Cardiac septum (tissue), 1 donor: Measurements from ENCODE around the gene SAMD13. TPM values are rescaled to one million over a fixed set of nuclear protein-coding genes. Genes with fewer than 3 reads are reported as not detected.

Experiments used
- DNase-seq: peaks from one replicate; pipeline ENCODE4 v3.0.0-alpha.2; 2020; ENCODE audit warnings: low spot score
- intact Hi-C: fragments of 100-400 bp; cut with DNase I; formaldehyde crosslinking; loops from one replicate; pipeline ENCODE4 v1.14.0; 2022
- total RNA-seq: library from RNA; stranded (reverse); fragmentation: NEBNext Ultra II Directional; extraction: Animal tissue kit (Norgen Biotek cat#: 25700); gene quantifications from one replicate; pipeline ENCODE4 v1.2.1, GENCODE V29; 2021
- donor health status: DM: no; HTN: no; CAD: no.

The SAMD13 gene
- total RNA-seq, 1 donor from 2014 or later, result 0.78 TPM

DNA sequence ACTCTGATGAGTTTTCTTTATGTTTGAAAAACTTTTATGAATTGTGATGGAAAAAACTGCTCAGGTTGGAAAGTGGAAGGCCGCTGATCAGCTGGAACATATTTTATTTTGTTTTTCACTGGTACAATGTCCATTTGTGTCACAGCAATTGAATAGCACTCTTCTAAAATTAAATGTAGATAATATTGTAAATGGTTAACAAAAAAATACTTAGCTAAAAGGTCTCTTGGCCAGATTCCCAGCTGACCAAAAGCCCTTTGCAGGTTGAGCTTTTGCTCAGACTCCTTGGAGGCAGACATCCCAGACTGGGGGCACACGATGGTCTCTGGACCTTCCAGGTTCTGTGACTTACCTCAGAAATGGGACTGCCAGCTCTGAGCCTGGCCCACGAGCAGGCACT lies 26.3 kb downstream of the SAMD13 start:
- DNase-seq, result no peak
- intact Hi-C loops, result no loop called here

DNA sequence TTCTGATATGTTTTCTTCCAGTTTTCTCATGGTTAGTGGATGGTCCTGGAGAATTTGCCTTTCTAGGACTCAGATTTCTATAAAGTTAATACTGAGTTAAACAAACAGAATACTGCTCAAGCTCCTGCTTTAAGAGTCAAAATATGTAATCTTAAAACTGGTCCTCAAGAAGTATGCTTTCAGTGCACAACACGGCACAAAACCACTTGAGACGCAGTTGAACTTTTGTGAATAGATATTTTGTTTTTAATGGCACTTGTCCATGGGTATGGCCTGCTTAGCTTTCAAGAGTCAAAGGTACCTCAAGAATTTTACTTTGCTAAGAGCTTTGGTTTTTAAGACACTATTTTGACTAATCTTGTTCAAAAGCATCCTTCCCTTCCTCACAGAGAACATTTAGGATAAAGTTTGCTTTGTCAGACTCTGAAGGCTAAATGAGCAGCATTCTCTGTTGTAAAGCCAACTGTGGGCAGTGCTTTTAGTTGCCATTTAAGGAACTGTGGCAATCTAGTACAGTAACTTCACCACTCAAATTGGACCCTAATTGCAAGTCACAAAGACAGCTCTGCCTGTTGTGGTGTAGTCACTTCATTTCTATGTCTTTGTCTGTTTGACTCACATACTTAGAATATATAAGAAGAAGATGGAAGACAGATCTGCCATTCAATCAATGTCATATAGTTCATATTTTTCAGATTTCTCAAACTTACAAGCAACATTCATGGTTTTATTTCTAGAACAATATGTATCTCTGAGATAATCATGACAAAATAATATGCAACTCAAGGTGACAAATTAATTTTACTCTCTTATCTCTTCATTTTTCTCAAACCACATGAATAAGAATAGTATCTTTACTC lies 28.8 kb downstream of the SAMD13 start:
- intact Hi-C loops, result no loop called here
- DNase-seq, result no peak

DNA sequence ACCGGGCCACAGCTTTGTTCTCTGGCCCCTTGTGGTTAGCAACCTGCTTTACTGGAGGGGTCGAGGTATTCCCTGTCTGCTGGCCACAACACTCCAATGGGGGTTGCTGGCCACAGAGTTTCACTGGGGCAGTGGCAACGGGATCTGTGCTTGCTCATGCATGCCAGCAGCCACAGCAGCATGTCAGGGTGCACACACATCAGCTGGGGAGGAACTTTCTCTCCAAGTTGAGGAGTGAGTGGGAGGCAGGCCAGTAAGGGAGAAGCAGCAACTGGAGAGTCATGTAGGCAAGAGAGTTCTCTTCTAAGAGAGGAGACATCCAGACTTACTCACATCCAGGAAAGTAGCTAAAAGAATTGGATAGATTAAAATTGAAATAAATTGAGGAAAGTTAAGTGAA lies 38.0 kb downstream of the SAMD13 start:
- no peak for DNase-seq
- intact Hi-C loops, result no loop called here

DNA sequence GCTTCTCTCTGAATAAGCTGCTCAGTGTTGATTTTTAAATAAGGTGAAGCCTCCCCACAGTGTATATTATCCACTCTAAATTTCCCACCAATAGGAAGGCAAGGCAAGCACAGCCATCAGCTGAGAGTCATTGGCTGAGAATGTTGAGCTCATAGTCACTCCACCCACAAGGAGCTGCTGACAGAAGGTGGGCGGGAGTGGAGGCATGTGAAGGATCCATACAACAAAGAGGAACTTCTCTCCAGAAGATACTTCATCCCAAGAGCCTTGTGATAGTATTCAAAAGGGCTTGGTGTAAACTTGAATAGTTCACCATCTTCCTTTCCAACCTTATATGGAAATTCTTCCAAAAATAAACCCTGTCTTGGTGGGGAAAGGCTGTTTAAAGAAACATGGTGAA lies 42.8 kb downstream of the SAMD13 start:
- intact Hi-C loops, result no loop called here
- DNase-seq, result no peak

DNA sequence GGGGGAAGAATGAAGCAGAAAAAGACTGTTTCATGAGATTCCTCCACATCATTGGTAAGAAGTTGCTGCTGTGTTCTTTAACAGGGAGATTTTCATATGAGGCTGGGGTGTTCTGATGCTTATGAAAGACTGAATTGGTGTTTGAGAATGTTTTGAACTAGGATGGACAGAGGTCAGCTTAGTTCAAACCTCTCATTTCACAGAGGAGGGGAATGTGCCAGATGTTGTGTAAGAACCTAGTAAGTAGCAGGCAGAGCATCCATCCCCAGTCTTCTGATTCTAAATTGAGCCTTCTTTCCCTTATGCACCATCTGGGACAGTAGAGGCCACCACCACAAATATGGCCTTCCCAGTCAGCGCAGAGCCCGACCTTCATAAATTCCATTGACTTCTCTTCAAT lies 43.7 kb downstream of the SAMD13 start:
- intact Hi-C loops, result no loop called here
- no peak for DNase-seq

DNA sequence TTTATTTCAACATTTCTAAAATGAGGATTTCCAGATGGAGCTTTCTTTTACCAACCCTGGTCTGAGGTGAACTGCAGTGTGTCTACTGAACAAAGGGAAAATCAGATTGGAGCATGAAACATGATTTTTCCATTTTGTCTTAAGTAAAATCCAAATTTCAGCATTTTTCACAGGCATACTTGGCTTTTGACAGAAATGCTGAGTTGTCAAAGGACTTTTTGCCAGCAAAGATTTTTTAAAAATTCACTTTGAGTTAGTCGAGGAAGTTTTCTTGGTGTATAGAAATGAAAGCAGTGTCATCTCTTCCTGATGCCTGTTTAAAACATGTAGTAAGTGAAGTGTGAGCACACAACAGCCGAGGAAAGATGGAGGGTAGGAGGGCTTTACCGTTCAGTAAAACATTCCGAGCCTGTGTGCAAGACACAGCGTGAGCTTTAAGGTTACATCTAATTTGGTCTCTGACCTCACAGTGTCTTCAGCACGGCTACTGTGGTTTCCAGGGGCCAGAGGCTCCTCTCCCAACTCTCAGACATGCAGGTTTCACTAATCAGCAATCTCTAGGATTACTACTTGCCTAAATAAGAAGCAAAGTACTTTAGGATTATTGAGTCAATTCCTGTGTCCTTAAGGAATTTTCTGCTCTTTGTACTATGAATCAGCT lies 45.9 kb downstream of the SAMD13 start:
- DNase-seq, result no peak
- intact Hi-C loops, result no loop called here

DNA sequence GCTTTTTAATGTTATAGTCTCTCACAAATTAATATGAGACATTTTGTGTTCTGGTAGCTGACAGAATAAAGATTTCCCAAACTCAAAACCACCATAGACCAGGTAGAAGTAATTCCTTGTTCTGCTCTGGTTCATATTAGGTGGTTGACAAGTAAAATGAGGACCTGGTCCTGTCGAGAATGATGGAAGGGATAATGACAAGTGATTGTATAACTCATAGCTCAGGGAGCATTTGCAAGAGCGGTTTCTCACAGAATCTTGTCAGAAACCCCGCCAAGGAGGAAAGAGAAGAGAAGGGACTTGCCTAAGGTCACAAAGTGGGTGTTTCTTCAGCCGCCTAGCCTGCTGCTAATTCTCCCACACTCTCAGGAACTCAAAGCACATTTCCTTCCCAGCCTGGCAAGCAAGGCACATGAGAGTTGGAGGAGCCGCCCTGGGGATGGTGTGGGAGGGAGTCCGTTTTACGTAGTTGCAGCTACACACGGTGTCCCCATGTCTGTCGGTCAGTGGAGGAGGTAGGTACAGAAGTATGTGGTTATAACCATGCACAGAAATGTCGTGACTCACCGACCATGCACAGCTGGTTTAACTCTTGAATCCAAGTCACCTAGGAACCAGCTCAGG lies 46.5 kb downstream of the SAMD13 start:
- no peak for DNase-seq
- intact Hi-C loops, result no loop called here

DNA sequence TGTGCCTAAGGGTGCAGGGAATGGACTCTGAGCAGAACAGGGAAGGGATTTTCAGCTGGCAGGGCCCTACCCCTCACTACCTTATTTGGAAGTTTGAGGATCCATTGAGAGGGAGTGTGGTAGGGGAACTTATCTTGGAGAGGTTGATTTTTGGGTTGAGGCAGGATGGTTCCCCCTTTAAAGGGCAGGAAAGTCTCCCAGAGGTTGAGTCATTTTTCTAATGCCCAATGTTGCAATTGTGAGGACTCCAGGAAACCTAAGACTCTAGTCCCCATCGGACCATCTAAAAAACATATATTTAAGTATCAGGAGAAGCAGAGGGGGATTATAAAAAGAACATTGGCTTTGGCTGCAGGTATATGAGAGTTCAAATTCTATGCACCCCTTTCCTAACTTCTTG lies 47.3 kb downstream of the SAMD13 start:
- intact Hi-C loops, result no loop called here
- DNase-seq, result no peak

DNA sequence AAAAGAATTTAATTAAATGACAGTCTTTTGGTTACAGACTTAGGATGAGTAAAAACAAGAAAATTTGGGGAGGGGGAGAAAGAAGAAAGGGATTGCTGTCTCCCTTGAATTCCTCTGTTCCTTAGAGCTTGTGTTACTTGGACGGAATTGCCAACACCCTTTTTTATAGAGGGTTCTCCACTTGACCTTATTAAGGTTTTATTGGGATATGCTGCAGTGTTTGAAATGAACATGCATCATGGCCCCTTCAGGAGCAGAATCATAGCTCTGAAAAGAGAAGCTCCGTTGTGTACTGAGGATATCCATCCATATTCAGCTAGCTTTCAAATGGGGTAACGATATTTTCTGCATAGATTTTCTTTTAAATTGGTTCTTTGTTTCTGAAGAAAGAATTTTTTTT lies 48.6 kb downstream of the SAMD13 start:
- DNase-seq, result no peak
- intact Hi-C loops, result no loop called here

DNA sequence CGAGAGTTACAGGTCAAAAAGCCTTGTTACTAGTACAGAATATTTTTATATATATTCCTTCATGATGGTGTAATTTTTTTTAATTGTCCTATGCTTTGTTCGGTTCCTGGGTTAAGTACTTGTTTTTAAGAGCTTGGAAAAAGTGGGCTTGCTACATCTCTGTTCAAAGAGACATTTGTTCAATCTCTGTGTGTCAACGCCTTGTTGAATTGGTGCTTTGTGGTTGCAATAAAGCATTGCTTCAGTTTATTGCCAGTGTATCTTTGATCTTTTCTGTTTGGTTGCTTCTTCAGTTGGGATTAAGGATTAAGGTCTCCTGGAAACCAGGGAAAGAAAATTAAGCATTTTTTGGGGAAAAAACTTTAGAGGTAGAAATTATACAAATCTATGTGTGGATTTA lies 49.0 kb downstream of the SAMD13 start:
- intact Hi-C loops, result no loop called here
- no peak for DNase-seq

DNA sequence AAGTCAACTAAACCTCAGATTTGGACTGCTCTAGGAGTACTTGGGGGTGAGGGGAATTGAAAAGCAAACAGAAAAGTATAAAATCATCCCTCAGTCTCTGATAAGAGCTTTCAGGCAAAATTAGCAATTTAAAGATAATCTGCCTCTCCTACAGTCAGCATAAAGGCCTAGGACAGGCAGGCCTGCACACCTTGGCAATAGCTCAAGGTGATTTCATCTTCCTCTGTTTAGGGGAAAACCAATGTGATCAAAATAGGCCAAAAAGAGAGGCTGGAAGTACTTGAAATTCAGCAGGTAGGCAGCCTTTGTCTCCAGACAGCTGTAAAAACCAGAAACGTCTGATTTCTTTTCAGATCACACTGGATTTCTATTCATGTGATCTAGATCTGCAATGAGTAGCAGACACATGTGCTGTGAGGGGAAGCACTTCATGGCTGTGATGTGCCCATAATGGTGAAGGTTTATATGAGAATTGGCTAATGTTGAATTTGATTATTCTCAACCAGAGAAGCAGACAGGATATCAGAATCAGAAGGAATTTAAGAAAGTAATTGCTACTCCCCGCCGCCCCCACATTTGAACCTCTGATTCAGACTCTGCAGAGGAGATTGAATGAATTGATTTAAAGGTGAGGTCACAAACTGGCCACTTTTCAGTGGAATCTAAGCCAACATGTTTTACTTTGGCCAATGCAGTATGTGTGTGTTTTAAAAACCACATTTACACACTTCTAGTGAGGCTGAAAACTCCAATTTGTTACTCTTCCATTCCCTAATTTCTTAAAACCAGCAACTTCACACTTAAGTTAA lies 51.0 kb downstream of the SAMD13 start:
- intact Hi-C loops, result no loop called here
- no peak for DNase-seq

DNA sequence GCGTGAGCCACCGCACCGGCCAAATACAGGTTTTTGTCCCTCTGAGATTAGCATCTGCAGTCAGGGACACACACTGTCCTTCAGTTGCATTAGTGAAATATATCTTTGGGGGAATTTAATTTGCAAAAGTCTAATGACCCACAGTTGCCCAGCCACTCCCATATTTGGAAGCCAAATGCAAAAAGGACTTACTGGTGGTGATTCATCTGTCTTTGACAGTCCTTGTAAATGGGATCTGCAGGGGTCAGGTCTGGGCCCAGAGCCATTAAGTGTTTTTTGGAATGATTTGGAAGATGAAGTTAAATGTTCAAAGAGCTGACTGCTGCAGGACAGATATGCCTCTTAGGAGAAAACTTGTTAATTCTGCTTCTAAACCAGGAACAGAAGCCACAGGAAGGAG lies 52.2 kb downstream of the SAMD13 start:
- intact Hi-C loops, result no loop called here
- DNase-seq, result no peak

DNA sequence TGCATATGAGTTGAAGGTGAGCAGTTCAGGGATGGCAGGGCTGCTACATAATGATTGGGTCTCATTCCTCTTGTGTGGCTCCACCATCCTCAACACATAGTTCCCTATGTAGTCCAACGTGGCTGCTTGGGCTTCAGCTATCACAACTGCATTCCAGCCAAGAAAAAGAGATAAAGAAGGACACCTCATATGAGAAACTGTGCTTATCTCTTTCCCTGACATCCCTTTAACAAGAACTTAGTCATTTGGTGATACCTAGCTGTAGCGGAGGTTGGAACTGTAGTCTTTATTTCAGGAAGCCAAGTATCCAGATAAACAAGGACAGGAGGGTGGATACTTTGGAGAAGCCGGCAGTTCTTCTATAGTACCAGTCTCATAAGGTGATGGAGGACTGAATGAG lies 54.0 kb downstream of the SAMD13 start:
- no peak for DNase-seq
- intact Hi-C loops, result no loop called here

DNA sequence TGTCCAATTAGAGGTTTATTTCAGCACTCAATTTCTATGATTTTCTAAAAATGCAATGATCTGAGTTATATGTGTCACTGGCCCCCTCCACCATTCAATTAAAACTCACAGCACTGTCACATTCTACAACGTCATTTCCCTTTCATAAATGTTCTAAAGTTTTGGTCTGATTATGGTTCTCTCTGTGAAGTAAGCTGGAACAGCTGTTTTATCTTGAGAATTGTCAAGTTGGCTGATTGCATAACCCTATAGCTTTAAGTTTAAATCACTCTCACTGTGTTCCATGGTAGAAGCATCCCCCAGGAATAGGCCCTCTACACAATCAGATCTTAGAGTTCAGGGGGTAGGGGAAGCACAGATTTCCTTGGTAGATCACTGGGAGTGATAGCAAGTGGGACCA lies 55.4 kb downstream of the SAMD13 start:
- intact Hi-C loops, result no loop called here

DNA sequence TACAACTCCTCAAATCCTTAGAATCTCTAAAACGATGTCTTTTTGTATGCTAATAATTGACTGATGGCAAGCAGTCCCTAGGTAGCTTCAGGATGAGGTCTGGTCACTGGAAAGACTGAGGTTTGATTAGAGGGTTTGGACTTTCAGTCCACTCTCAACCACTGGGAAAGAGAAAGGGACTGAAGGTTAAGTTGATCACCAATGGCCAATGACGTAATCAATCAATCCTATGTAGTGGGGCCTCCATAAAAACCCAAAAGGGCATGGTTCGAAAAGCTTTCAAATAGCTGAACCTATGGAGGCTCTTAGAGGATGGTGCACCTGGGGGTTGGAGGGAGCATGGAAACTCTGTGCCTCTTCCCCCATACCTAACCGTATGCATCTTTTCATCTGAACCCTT lies 57.2 kb downstream of the SAMD13 start:
- intact Hi-C loops, result no loop called here
- DNase-seq, result no peak

More for the DNA sequence above, 55.4 kb downstream of the SAMD13 start:
- DNase-seq, result no peak

DNA sequence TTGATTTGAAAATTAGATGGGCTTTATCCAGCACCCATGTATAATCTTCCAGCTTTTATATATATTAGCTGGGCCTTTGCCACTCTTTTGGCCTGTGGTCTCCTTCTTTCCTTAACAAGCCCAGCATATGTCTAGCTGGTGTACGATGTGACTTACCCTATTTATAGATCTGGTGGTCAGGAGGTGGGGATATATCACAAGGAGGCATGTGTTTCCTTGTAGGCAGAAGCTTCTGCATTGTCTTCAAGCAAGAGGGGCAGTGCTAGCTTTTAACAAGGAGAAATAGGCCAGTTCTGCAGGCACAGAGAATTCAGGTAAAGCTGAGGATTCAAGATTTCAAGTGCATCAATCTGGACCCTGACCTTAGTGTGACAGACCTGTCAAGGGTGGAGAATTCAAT lies 58.8 kb downstream of the SAMD13 start:
- intact Hi-C loops, result no loop called here
- no peak for DNase-seq

DNA sequence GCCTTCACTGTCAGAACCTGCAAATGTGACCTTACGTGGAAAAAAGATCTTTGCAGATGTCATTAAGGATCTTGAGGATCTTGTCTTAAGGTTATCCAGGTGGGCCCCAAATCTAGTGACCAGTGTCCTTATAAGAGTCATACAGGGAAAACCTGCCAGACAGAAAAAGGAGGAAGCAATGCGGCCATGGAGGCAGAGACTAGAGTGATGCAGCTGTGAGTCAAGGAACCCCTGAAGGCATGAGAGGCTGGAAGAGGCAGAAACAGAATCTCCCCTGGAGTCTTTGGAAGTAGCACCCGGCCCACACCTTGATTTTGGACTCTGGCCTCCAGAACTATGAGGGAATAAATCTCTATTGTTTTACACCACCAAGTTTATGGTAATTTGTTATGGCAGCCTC lies 60.3 kb downstream of the SAMD13 start:
- intact Hi-C loops, result no loop called here
- DNase-seq, result no peak

DNA sequence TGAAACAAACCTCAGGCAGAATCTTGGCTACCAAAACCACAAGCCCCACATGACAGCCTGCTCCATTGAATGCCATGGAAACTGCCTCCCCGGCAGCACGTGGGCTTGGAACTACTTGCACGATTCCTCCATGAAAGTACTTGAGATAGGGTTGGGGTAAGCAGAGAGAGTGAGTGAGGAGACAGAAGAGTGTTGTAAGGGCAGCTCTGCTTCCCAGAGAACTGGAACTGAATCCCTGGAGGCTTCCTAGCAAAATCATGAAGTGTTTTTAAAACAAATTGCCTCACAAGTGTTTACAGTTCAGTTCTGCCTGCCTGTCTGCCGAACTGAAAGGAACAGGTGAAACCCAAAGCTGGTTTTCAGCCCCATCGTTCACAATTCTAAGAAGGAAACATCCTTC lies 61.5 kb downstream of the SAMD13 start:
- intact Hi-C loops, result no loop called here
- DNase-seq, result no peak

DNA sequence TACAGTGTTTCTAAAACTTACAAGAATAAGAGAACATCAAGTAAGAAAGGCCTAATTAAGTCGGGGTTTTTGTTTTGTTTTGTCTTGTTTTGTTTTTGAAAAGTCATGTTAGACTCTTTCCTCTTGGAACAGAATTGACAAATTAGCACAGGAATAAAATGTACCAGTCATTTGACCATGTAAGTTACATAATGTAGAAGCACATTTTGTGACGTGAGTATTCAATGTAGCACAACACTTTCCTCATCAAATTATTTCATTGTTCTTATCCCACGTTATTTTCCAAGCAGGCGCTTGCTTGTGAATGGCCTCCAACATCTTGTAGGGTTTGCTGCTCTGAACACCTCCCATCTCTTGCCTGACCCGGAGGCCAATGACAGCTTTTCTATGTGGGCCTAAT lies 62.1 kb downstream of the SAMD13 start:
- DNase-seq, result no peak
- intact Hi-C loops, result no loop called here
